GM20000 (cell line): ENCODE data around the gene PIK3CG.
"Not testable (repeated sequence)": the region's sequence is repeated elsewhere in the genome, so short reads cannot be mapped to it uniquely, and the experiment has no call there.

Experiments used
- DNase-seq: peaks from one replicate; pipeline ENCODE4 v3.0.0; 2012; ENCODE audit warnings: low spot score
- CTCF ChIP-seq: IDR thresholded peaks from 2 replicates; pipeline ENCODE4 v1.5.1; 2012; ENCODE audit warnings: mild to moderate bottlenecking, control low read depth; ENCODE audit errors: extremely low read depth, missing control alignments

The PIK3CG gene

GRCh38 chr7:106891548-106892410 is 26.7 kb downstream of the PIK3CG start:
- TF ChIP-seq CTCF: no peak
- no peak for DNase-seq

GRCh38 chr7:106893591-106893990 is 28.5 kb downstream of the PIK3CG start:
- DNase-seq: no peak

GRCh38 chr7:106895246-106895864 is 30.3 kb downstream of the PIK3CG start:
- no peak for TF ChIP-seq CTCF
- DNase-seq: peak; percentile 25

More at GRCh38 chr7:106893591-106893990, 28.5 kb downstream of the PIK3CG start:
- TF ChIP-seq CTCF: no peak

- no peak for DNase-seq
- TF ChIP-seq CTCF: no peak
Observed at GRCh38 chr7:106896231-106896630, 31.1 kb downstream of the PIK3CG start.

- DNase-seq: not testable (repeated sequence)
Observed at GRCh38 chr7:106897553-106897952, 32.5 kb downstream of the PIK3CG start.

- not testable (repeated sequence) for DNase-seq
Observed at GRCh38 chr7:106898967-106899366, 33.9 kb downstream of the PIK3CG start.

- TF ChIP-seq CTCF: no peak
- DNase-seq: no peak
Observed at GRCh38 chr7:106901828-106902441, 36.9 kb downstream of the PIK3CG start.

- no peak for TF ChIP-seq CTCF
Observed at GRCh38 chr7:106905734-106906133, 40.7 kb downstream of the PIK3CG start.

More at GRCh38 chr7:106905734-106906133, 40.7 kb downstream of the PIK3CG start:
- no peak for DNase-seq
